Neuron (in vitro differentiated cells): Measurements from ENCODE around the gene MB21D2.

ENCODE experiments used
- H2AFZ ChIP-seq: one replicate; pipeline ENCODE4 v1.6.1; 2013; ENCODE audit warnings: low read depth, mild to moderate bottlenecking, inconsistent platforms, low read length, moderate library complexity
- H3K27me3 ChIP-seq: one replicate; pipeline ENCODE4 v1.6.1; 2013; ENCODE audit warnings: low read length; ENCODE audit not compliant: insufficient read depth
- H3K36me3 ChIP-seq: one replicate; pipeline ENCODE4 v1.6.1; 2013; ENCODE audit warnings: low read length; ENCODE audit not compliant: insufficient read depth
- H3K4me1 ChIP-seq: one replicate; pipeline ENCODE4 v1.6.1; 2013; ENCODE audit warnings: low read length; ENCODE audit not compliant: insufficient read depth
- H3K4me3 ChIP-seq: 2 replicates; pipeline ENCODE4 v1.5.1; 2013; ENCODE audit warnings: mild to moderate bottlenecking, low read length, moderate library complexity
- H3K9me3 ChIP-seq: one replicate; pipeline ENCODE4 v1.6.1; 2013; ENCODE audit warnings: low read length

Gene MB21D2

GRCh38 chr3:192843119-192843518 lies 74.5 kb downstream of the MB21D2 start:
- H3K4me3 ChIP-seq = no peak overlapping the region
- H3K9me3 ChIP-seq = no peaks in the 10 kb centered on the region
- no peaks in the 10 kb centered on the region for H3K27me3 ChIP-seq

GRCh38 chr3:192842711-192843110 lies 74.9 kb downstream of the MB21D2 start:
- Histone ChIP-seq H2AFZ (no peak overlapping the region), H3K27me3 (no peaks in the 10 kb centered on the region), H3K9me3 (no peaks in the 10 kb centered on the region), H3K36me3 (no peaks in the 10 kb centered on the region), H3K4me1 (peaks cover 18% of the 10 kb centered on the region), H3K4me3 (no peak overlapping the region)

More at GRCh38 chr3:192843119-192843518, 74.5 kb downstream of the MB21D2 start:
- Histone ChIP-seq H3K4me1 (peaks cover 18% of the 10 kb centered on the region), H2AFZ (no peak overlapping the region), H3K36me3 (no peaks in the 10 kb centered on the region)

GRCh38 chr3:192842138-192842537 lies 75.5 kb downstream of the MB21D2 start:
- no peak overlapping the region for H3K4me3 ChIP-seq
- H3K36me3 ChIP-seq = no peaks in the 10 kb centered on the region
- peaks cover under 1% of the 10 kb centered on the region for H3K9me3 ChIP-seq
- peaks cover 18% of the 10 kb centered on the region for H3K4me1 ChIP-seq
- no peaks in the 10 kb centered on the region for H3K27me3 ChIP-seq
- H2AFZ ChIP-seq = no peak overlapping the region

GRCh38 chr3:192841428-192841827 lies 76.2 kb downstream of the MB21D2 start:
- no peak overlapping the region for H3K4me3 ChIP-seq
- peaks cover 1% of the 10 kb centered on the region for H3K9me3 ChIP-seq
- H2AFZ ChIP-seq = no peak overlapping the region
- no peaks in the 10 kb centered on the region for H3K27me3 ChIP-seq
- H3K36me3 ChIP-seq = no peaks in the 10 kb centered on the region
- peaks cover 18% of the 10 kb centered on the region for H3K4me1 ChIP-seq

GRCh38 chr3:192840143-192840836 lies 77.4 kb downstream of the MB21D2 start:
- Histone ChIP-seq H3K4me3 (no peak overlapping the region), H3K27me3 (no peaks in the 10 kb centered on the region), H2AFZ (no peak overlapping the region), H3K9me3 (peaks cover 1% of the 10 kb centered on the region), H3K4me1 (peaks cover 18% of the 10 kb centered on the region), H3K36me3 (no peaks in the 10 kb centered on the region)

- no peaks in the 10 kb centered on the region for H3K27me3 ChIP-seq
- no peaks in the 10 kb centered on the region for H3K36me3 ChIP-seq
- H3K9me3 ChIP-seq = peaks cover 1% of the 10 kb centered on the region
- no peak overlapping the region for H2AFZ ChIP-seq
- H3K4me3 ChIP-seq = no peak overlapping the region
- peaks cover 10% of the 10 kb centered on the region for H3K4me1 ChIP-seq
Observed at GRCh38 chr3:192835818-192836815, 81.5 kb downstream of the MB21D2 start.

GRCh38 chr3:192834428-192834827 lies 83.2 kb downstream of the MB21D2 start:
- H3K36me3 ChIP-seq = no peaks in the 10 kb centered on the region
- H3K4me1 ChIP-seq = peaks cover 10% of the 10 kb centered on the region
- H2AFZ ChIP-seq = no peak overlapping the region
- H3K27me3 ChIP-seq = no peaks in the 10 kb centered on the region
- H3K9me3 ChIP-seq = peaks cover 3% of the 10 kb centered on the region
- no peak overlapping the region for H3K4me3 ChIP-seq

GRCh38 chr3:192833177-192833890 lies 84.3 kb downstream of the MB21D2 start:
- Histone ChIP-seq H3K36me3 (no peaks in the 10 kb centered on the region), H3K4me1 (peaks cover 10% of the 10 kb centered on the region), H3K27me3 (no peaks in the 10 kb centered on the region), H2AFZ (no peak overlapping the region), H3K4me3 (no peak overlapping the region), H3K9me3 (peaks cover 3% of the 10 kb centered on the region)

GRCh38 chr3:192831801-192832347 lies 85.8 kb downstream of the MB21D2 start:
- Histone ChIP-seq H2AFZ (no peak overlapping the region), H3K9me3 (peaks cover 2% of the 10 kb centered on the region), H3K27me3 (no peaks in the 10 kb centered on the region), H3K4me3 (no peak overlapping the region), H3K36me3 (no peaks in the 10 kb centered on the region), H3K4me1 (peaks cover 10% of the 10 kb centered on the region)

GRCh38 chr3:192831111-192831644 lies 86.5 kb downstream of the MB21D2 start:
- H3K4me3 ChIP-seq = no peak overlapping the region
- H3K36me3 ChIP-seq = no peaks in the 10 kb centered on the region
- no peaks in the 10 kb centered on the region for H3K27me3 ChIP-seq
- H2AFZ ChIP-seq = no peak overlapping the region
- peaks cover 10% of the 10 kb centered on the region for H3K4me1 ChIP-seq
- peaks cover 2% of the 10 kb centered on the region for H3K9me3 ChIP-seq

GRCh38 chr3:192830291-192831110 lies 87.2 kb downstream of the MB21D2 start:
- Histone ChIP-seq H3K36me3 (no peaks in the 10 kb centered on the region), H3K27me3 (no peaks in the 10 kb centered on the region), H2AFZ (no peak overlapping the region), H3K4me1 (peaks cover 10% of the 10 kb centered on the region), H3K9me3 (peaks cover 2% of the 10 kb centered on the region), H3K4me3 (no peak overlapping the region)
